ENCODE measurements around the gene DCXR.

Gene DCXR

GRCh38 chr17:82016875-82017459 is 20.5 kb downstream of the DCXR start:
- H3F3A ChIP-seq (ENCODE audit: insufficient read depth, low read length) = no peaks in the 10 kb centered on the region
- no peak overlapping the region for H3K4me2 ChIP-seq (ENCODE audit: low read length)
- no peak overlapping the region for H2AFZ ChIP-seq (ENCODE audit: low read length)
- peaks cover 13% of the 10 kb centered on the region for H3K4me1 ChIP-seq (ENCODE audit: insufficient read depth, low read length, severe bottlenecking)
- no peak overlapping the region for H3K27ac ChIP-seq (ENCODE audit: low read depth, low read length, poor library complexity, severe bottlenecking)
- no peaks in the 10 kb centered on the region for H3K9me2 ChIP-seq (ENCODE audit: low read depth, low read length)
- H3K27me3 ChIP-seq (ENCODE audit: insufficient read depth, low read length) = peaks cover 3% of the 10 kb centered on the region; the same call in 1 of the 2 replicates
- no peak overlapping the region for H3K4me3 ChIP-seq (ENCODE audit: low read depth, low read length, poor library complexity, severe bottlenecking)
- no peak for TF ChIP-seq EZH2 (IDR thresholded peaks at IDR 0.05; ENCODE audit: borderline replicate concordance, low read length)
- TF ChIP-seq, protein P1, sequence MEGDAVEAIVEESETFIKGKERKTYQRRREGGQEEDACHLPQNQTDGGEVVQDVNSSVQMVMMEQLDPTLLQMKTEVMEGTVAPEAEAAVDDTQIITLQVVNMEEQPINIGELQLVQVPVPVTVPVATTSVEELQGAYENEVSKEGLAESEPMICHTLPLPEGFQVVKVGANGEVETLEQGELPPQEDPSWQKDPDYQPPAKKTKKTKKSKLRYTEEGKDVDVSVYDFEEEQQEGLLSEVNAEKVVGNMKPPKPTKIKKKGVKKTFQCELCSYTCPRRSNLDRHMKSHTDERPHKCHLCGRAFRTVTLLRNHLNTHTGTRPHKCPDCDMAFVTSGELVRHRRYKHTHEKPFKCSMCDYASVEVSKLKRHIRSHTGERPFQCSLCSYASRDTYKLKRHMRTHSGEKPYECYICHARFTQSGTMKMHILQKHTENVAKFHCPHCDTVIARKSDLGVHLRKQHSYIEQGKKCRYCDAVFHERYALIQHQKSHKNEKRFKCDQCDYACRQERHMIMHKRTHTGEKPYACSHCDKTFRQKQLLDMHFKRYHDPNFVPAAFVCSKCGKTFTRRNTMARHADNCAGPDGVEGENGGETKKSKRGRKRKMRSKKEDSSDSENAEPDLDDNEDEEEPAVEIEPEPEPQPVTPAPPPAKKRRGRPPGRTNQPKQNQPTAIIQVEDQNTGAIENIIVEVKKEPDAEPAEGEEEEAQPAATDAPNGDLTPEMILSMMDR (IDR thresholded peaks at IDR 0.05; ENCODE audit: low read length) = no peak
- H3K36me3 ChIP-seq (ENCODE audit: insufficient read depth, low read length) = peaks cover 12% of the 10 kb centered on the region
- no peaks in the 10 kb centered on the region for H4K20me1 ChIP-seq (ENCODE audit: insufficient read depth, low read length)
- H3K9ac ChIP-seq (ENCODE audit: low read length) = no peak overlapping the region
- no peaks in the 10 kb centered on the region for H3K79me2 ChIP-seq (ENCODE audit: insufficient read depth, low read length)
- no peaks in the 10 kb centered on the region for H3K9me3 ChIP-seq (ENCODE audit: low read length)

- Histone ChIP-seq H3K79me2 (ENCODE audit: insufficient read depth, low read length) (no peaks in the 10 kb centered on the region), H2AFZ (ENCODE audit: low read length) (no peak overlapping the region), H3K9me3 (ENCODE audit: low read length) (no peaks in the 10 kb centered on the region), H3K27me3 (ENCODE audit: insufficient read depth, low read length) (peaks cover 3% of the 10 kb centered on the region; the same call in 1 of the 2 replicates), H3F3A (ENCODE audit: insufficient read depth, low read length) (no peaks in the 10 kb centered on the region), H3K4me3 (ENCODE audit: low read depth, low read length, poor library complexity, severe bottlenecking) (no peak overlapping the region), H3K27ac (ENCODE audit: low read depth, low read length, poor library complexity, severe bottlenecking) (no peak overlapping the region), H3K4me1 (ENCODE audit: insufficient read depth, low read length, severe bottlenecking) (peaks cover 6% of the 10 kb centered on the region), H3K36me3 (ENCODE audit: insufficient read depth, low read length) (peaks cover 12% of the 10 kb centered on the region), H3K4me2 (ENCODE audit: low read length) (no peak overlapping the region), H4K20me1 (ENCODE audit: insufficient read depth, low read length) (no peaks in the 10 kb centered on the region), H3K9me2 (ENCODE audit: low read depth, low read length) (no peaks in the 10 kb centered on the region), H3K9ac (ENCODE audit: low read length) (no peak overlapping the region)
- TF ChIP-seq, protein P1 (IDR thresholded peaks at IDR 0.05; ENCODE audit: low read length) = no peak
- no peak for TF ChIP-seq EZH2 (IDR thresholded peaks at IDR 0.05; ENCODE audit: borderline replicate concordance, low read length)
Measured at GRCh38 chr17:82016061-82016874, 21.2 kb downstream of the DCXR start.

GRCh38 chr17:82015311-82015971 is 22.1 kb downstream of the DCXR start:
- H3K9me3 ChIP-seq (ENCODE audit: low read length) = no peaks in the 10 kb centered on the region

More at GRCh38 chr17:82015311-82015971, 22.1 kb downstream of the DCXR start:
- Histone ChIP-seq H3K27me3 (ENCODE audit: insufficient read depth, low read length) (peaks cover 3% of the 10 kb centered on the region; the same call in 1 of the 2 replicates), H4K20me1 (ENCODE audit: insufficient read depth, low read length) (no peaks in the 10 kb centered on the region), H2AFZ (ENCODE audit: low read length) (no peak overlapping the region), H3F3A (ENCODE audit: insufficient read depth, low read length) (no peaks in the 10 kb centered on the region), H3K4me3 (ENCODE audit: low read depth, low read length, poor library complexity, severe bottlenecking) (no peak overlapping the region), H3K4me2 (ENCODE audit: low read length) (no peak overlapping the region), H3K9ac (ENCODE audit: low read length) (no peak overlapping the region), H3K36me3 (ENCODE audit: insufficient read depth, low read length) (peaks cover 12% of the 10 kb centered on the region), H3K79me2 (ENCODE audit: insufficient read depth, low read length) (no peaks in the 10 kb centered on the region), H3K27ac (ENCODE audit: low read depth, low read length, poor library complexity, severe bottlenecking) (no peak overlapping the region), H3K4me1 (ENCODE audit: insufficient read depth, low read length, severe bottlenecking) (no peaks in the 10 kb centered on the region), H3K9me2 (ENCODE audit: low read depth, low read length) (no peaks in the 10 kb centered on the region)
- TF ChIP-seq, protein P1 (IDR thresholded peaks at IDR 0.05; ENCODE audit: low read length) = no peak
- no peak for TF ChIP-seq EZH2 (IDR thresholded peaks at IDR 0.05; ENCODE audit: borderline replicate concordance, low read length)

Data from OCI-LY1 (cell line).